NCI-H146 treated with DMSO at 0.1 percent for 48 hours (cell line): Measurements from ENCODE around the gene PPDPF.

Source experiments
- DNase-seq: peaks from one replicate; lab custom pipeline; 2025; ENCODE audit not compliant: unreplicated experiment; lab: John Stamatoyannopoulos, UW

PPDPF gene

DNA sequence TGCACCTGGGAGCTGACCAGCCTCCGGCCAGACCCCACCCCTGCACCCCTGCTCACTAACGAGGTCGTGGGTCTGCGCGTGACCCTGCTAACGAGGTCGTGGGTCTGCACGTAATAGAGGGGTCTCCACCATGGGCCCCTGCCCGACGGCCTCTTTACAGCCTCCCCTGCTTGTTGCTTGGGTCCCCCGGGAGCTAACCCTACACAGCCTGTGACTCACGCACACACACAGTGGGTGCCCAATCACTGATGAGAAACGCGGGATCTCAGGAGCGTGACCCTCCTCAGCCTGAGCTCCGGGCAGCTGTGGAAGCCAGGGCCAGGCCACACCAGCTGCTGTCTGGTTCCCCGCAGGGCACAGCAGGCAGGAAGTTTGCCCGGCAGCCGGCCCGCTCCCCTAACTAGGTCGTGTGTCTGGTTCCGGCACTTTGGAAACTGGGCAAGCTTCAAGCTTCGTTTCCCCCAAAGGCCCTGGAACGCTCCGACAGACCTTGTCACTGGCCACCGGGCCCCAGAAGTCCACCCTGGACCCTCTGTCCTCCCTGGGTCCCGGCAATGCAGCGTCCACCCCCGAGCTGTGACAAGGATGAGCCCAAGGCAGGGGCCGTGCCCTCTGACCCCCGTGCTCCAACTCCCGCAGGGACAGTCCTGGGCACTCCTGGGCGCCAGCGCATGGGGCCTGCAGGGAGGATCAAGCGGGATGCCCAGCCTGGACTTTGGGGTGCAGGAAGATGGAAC, 15.8 kb downstream of the PPDPF start:
- peak; percentile 53 for DNase-seq

DNA sequence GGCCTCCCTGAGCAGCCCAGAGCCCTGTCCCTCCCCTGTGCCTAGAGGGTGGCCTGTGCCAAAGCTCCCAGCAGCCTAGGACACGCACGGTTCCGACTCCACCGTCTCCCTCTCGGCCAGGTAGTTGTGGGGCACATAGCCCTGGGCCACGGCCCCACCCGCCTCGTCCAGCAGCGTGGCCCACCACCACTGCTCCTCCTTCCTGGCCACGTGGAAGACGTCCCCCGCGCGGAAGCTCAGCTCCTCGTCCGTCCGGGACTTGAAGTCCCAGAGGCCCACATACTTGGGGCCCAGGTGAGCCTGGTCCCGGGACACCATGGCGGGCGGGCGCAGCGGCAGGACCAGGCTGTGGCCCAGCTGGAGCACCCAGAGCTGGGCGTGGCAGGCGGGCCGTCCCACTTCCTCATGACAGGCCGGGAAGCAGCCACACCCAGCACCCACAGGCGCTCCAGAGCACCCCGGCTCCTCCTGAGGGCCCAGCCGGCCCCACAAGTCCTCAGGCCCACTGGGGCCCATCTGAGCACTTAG, 16.5 kb downstream of the PPDPF start, which contains the start of gene PTK6:
PTK6 (minus strand) TSS at position 380 of the 528 bp plus-strand sequence; CDS start at position 318, 62 bp downstream.
- DNase-seq, result no peak

DNA sequence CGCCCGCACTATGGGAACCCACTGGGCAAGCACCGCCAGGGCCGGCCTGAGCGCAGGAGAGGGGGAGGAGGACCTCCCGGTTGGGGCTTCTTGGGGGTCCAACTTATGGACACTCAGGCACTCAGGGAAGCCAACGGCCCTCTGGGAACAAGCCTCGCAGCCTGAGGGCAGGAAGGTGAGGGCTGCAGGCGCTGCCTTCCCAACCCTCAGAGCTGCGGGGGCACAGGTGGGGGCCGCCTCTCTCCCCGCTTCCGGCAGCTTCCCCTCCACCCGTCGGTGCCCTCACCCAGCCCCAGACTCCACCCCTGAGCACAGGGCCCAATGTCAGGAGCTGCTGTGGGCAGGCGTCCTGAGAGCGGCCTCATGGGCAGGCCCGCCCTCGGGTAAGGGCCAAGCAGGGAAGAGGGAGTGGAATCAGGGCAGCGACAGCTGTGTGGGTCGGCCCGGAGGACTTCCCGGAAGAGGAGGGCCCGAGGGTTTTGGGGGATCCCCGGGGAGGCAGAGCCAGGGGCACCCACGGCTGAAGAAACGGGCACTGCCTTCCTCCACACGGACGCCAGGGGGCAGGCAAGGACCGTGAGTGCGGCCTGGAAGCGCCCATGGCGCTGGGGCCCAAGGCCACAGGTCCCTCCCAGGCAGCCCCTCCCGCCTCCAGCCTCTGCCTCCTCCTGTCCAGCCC, 17.1 kb downstream of the PPDPF start:
- peak; percentile 74 for DNase-seq

DNA sequence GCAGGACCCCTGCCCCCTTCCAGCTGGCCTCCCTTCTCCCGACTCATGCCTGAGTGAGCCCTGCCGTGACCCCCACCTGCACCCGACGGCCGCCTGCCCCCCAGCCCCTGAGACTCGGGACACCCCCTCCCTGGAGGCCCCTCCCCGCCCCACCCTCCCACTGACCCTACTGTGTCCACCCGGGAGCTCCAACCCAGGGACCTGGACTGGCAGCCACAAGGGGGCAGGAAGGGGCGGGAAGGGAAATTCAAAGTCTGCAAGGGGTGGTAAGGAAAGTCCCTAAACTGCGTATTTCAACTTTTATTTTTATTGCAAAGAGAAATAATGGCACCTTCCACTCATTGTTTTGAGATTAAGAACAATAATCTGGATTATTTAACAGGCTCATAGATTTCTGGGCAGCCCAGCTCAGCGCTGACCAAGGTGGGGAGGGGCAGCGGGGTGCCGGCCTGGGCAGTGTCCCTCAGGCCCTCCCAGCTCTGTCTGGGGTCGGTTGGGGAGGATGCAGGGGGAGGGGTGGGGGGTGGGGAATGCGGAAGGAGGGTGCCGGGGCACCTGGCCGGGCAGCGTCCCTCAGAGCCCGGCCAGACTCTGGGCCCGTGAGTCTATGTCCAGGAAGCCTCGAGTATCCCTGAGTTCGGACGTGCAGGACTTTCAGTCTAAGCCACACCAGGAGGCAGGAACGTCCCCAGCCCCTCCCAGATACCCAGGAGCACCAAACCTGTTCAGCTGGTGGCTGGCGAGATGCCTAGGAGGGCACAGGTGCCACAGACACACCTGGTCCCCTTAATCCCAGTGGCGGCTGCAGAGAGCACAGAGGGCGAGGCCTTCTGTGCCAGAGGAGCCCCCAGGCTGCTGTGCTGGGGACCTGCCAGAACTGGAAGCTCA, 17.9 kb downstream of the PPDPF start:
- no peak for DNase-seq

DNA sequence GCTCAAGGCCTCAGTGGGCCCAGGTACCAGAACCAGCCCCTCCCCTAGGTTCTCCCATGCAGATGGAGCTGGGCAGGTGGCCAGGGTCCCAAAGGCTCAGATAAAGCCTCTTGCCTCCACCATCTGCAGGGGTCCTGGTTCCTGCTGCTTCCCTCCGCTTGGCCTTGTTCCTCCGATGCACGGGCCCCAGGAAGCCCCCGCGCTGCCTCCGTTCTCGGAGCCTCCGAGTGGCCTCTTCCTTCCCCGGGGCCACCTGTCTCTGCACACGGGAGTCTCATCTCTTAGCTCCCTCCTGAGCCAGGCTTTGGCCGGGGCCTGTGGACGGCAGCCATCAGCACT, 18.5 kb downstream of the PPDPF start:
- no peak for DNase-seq

DNA sequence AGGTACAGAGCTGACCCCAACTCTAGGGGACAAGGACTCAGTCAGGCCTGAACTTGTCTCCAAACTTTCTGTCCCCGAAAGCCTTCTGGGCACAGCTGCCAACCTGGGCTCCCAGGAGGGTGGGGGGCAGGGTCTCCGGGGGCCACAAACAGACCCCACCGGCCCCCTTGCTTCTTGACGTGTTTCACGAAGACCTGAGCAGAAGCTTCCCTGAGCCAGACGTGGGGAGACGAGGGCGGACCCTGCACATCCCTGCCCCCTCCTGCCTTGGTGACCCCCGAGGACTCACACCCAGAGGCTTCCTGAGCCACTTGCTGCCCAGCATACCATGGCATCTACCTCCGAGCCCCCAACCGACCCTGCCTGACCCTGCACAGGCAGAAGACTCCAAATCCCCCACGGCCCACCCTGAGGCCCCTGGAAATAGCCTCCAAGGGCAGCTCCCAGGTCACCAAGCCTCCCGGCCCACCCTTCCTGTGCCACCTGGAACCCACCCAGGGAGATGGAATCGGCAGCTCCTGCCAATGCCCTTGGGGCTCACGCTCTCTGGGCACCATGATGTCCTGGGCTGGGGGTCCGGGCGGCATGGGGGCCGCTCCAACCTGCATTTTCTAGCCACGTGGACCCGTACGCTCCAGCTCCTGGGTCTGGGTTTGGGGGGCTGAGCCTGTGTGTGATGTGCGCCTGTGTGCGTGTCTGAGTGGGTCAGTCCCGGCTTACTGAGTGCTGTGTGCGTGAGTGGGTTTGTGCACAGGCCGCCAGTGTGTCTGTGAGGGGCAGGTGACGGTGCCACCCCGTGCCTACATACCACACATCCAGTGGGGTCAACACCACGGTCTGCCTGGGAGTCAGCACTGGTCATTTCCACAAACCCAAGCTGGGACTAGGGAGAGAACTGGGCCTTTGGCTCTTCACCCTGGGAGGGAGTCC, 19.1 kb downstream of the PPDPF start:
- no peak for DNase-seq

DNA sequence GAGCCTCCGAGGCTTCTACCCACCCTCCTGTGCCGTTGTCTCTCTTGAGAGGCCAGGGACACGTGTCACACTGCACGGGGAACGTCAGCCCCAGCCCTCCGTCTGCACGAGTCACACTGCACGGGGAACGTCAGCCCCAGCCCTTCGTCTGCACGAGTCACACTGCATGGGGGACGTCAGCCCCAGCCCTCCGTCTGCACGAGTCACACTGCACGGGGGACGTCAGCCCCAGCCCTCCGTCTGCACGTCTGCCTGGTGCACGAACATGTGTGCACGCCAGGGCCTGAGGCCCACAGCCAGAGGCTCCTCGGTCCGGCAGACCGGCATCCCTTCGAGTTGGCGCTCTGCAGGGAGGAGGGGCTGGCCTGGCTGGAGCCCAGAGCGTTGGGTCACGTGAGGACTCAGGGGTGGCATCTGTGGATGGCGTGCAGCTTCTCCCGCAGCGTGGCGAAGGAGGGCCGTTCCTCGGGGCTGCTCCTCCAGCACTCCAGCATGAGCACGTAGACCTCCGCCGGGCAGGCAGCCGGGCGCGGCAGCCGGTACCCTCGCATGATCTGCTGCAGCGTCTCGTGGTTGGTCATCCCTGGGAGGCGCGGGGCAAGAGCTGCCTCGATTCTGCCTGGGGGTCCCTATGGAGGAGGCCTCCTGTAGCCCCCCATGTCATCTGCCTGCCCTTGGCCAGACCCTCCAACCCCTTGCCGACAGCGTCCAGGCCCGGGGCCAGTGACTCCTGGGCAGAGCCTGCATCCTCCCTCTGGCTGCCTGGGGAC, 20.0 kb downstream of the PPDPF start:
- DNase-seq, result no peak

DNA sequence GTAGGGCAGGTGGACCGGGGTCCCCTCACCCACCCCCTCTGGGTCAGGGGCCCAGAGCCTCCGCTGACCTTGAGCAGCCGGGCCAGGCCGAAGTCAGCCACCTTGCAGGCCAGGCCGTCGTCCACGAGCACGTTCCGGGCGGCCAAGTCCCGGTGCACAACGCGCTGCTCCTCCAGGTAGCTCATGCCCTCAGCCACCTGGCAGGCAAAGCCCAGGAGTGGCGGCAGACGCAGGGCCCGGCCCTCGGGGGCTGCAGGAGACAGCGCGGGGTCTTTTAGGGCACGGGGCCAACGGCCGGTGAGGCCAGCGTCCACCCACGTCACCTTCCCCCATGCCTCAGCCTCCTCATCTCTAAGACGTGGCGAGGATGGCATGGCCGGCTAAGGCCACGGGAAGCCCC, 20.8 kb downstream of the PPDPF start:
- no peak for DNase-seq

DNA sequence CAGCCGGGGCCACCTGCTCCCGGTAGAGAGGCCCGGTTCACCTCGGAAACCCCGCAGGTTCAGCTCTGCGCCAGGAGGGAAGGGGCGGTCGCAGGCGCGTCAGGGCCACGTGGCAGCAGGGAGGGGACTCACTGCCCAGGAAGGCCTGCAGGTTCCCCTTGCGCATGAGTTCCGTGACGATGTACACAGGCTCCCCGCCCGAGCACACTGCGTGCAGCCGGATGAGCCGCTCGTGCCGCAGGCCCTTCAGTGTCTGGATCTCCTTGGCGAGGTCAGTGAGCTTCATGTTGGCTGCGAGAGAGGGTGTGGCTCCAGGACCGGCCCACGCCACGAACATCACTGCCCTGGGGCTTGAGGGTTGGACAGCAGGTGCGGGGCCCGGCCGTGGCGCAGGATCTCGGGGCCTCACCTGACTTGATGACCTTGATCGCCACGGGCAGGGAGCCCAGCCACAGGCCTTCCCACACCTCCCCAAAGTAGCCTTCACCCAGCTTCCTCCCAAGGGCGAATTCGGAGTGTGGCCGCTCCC, 21.5 kb downstream of the PPDPF start:
- DNase-seq, result no peak

DNA sequence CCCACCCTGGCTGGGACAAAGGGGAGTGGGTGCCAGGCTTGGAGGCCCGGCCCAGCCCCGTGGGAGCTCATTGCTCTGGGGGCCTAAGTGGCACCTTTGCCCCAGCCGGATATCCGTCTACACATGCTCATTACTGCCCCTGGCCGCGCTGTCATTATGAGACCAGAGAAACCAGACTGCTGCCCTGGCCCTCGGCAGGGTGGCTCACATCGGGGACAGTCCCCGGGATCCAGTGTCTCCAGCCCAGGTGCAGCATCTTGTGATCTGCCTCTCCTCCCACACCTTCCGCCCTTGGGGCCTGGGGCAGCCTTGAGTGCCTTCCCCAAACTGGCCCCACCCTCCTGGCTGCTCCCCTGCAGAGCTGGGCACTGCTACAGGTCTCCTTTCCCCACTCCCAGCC, 22.1 kb downstream of the PPDPF start:
- DNase-seq, result no peak

DNA sequence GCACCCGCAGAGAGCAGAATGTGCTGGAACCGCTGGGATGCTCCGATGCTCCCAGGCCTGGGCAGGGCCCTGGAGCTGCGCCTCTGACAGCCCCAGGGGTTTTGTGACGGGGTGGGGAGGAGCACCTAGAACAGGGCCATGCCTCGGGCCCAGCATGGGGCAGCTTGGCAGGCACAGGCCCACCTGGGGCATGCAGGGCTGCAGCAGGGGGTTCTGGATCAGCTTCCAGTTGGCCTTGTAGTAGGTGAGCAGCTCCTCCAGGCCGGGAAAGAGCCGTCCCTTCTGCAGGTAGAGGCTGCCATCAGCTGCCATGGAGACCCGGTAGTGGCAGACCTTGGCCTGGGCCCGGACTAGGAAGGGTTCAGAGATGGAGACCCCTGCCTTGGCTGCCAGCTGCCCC, 22.6 kb downstream of the PPDPF start:
- no peak for DNase-seq

DNA sequence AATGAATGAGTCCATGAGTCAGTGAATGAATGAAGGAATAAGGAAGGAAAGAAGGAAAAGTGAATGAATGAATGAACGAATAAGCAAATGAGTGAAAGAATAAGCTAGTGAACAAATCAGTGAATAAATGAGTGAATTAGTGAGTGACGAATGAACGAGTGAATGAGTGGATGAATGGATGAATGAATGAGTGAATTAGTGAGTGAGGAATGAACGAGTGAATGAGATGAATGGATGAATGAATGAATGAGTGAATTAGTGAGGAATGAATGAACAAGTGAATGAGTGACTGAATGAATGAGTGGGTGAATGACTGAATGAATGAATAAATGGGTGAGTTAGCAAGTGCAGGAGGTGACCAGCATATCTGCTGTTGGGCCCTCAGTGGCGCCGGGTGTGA, 23.2 kb downstream of the PPDPF start:
- DNase-seq, result no peak

DNA sequence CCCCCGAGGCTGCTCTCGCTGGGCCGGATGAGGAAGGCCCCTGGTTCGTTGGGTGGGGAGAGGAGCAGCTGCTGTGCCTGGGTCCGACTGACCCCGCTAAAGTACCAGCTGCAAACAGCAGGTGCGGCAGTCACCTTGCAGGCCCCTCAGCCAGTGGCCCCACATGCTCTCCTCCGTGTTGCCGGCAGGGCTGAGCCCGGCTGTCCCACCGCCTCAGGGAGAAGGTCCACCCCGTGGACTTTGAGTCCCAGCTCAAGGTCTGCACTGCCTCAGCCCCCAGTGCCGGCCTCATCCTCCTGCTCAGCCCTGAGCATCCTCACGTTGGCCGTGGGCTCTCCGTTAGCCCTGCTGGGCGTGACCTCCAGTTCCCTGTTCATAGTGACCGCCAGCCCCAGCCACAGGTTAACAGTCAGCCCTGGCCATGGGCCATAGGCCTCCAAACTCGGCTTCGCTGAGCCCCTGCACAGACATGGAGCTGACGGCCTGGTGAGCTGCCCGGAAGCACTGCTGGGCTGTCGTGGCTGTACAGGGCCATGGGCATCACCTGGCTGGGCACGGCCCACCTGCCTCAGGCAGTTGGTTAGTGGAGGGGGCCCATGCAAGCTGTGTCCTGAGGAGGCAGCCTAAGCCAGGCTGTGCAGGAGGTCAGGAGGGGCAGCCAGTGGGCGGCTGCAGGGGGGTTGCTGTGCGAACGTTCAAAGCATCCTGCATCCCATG, 23.8 kb downstream of the PPDPF start:
- no peak for DNase-seq

DNA sequence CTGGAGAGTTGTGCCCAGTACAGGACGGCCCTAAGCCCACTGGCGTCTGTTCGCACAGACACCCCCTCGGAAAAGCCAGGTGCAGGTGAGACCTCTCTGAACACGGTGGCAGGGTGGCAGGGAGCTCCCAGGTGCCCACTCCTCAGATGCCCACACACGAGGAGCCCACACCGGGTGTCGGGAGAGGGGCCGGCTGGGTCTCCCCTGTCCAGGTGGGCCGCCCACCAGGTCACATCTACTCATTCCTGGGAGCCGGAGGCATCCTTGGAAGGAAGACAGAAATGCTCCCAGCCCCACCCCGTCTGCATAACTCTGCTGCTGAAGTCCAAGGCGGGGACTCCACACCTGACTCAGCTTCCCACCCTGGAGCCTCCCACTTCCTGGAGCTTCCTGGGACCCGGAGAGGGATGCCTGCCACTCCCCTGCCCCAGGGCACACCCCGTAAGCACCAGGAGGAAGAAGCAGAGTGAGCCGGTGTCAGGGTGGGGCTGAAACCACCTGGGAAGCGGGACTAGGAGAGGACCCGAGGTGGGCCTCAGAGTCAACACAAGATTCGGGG, 24.5 kb downstream of the PPDPF start:
- no peak for DNase-seq

DNA sequence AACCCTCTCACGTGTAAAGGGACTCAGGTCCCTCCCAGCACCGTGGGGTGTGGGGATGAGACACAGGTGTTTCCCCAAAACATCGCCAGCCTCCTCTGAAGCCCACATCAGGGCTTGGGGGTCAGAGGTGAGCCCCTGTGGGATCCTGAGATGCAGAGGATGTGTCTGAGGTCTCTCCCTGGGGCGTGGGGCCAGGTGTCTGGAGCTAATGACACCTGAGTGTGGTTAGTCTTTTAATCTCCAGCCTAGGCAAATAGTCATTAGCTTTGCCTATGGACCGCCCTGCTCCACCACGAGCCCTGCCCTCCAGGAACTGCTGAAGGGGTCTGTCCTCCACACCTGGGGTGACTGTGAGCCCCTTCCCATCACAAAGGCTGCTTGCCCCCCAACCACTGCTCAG, 25.2 kb downstream of the PPDPF start:
- peak; percentile 85 for DNase-seq

DNA sequence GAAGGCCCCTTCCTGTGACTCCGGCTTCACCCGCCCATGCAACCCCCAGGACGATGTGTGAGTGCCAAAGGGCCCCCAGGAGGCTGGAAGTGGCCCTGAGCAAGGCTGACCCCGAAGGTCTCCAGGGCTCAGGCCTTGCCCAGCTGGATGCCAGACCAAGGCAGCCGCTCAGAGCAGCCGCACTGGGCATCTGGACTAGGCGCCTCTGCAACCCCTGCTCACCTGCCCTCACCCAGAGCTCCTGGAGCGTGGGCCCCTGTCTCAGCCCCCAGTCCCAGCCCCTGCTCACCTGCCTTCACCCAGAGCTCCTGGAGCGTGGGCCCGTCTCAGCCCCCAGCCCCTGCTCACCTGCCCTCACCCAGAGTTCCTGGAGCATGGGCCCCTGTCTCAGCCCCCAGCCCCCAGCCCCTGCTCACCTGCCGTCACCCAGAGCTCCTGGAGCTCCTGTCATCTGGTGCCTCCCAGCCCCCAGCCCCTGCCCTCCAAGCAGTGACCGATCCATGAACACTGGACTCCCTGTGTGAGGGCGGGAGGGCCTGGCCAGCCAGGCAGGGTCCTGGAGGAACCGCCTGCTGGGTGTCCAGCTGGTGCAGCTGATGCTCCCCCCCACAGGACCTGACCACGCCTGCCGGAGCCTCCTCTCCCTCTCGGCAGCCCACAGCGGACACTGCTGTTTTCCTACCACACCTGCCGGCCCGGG, 25.8 kb downstream of the PPDPF start:
- DNase-seq, result peak; percentile 76

DNA sequence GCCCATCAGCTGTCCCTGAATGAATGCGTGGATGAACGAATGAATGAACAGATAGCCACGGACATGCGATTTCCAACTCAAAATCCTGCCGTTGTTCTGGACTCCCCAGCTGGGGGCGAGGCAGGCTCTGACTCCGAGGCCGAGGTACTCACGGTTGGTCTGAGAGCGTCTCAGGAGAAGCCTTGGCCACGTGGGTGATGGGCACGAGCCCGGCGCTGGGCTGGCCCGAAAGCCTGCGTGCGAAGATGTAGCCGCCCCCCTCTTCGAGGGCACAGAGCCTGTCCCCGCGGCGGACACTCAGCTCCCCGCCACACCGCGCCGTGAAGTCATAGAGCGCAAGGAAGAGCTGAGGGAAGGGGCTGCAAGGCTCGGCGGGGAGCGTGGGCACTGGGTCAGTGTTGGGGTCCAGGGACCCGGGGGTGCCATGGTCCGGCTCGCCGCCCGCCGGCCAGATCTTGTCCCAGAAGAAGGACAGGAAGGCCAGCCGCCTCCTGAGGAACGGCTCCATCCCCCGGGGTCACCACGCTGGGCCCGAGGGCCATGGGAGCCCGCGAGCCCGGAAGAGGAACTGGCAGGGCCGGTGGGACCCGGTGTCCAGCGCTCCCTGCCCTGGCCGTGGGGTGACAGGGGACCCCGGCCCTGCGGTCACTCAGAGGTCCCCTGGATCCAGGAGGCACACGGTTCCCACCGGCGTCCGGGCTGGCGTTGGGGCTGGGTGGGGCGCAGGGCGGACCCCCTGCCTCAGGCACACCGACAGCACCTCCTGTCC, 26.6 kb downstream of the PPDPF start:
- no peak for DNase-seq
